Activated CD4-positive, alpha-beta memory T cell treated with anti-CD3 and anti-CD28 coated beads for 36 hours (primary cell): ENCODE measurements around the gene RHOU. TPM values are rescaled to one million over a fixed set of nuclear protein-coding genes. Genes with fewer than 3 reads are reported as not detected.
"Not testable (repeated sequence)": the region's sequence is repeated elsewhere in the genome, so short reads cannot be mapped to it uniquely, and the experiment has no call there.

ENCODE experiments used
- CTCF ChIA-PET: fragments of 350-600 bp; sonication (Branson Sonifier 250); formaldehyde crosslinking; loops from one replicate; lab custom pipeline; 2021; ENCODE audit warnings: antibody characterized with exemption, inconsistent platforms; lab: Charles Lee
- POLR2A ChIA-PET: fragments of 350-600 bp; sonication (Branson Sonifier 250); formaldehyde crosslinking; loops from one replicate; lab custom pipeline; 2021; ENCODE audit warnings: antibody characterized with exemption; lab: Charles Lee
- DNase-seq: peaks from one replicate; pipeline ENCODE4 v3.0.0-alpha.2; 2020
- H3K27ac Mint-ChIP-seq: one replicate; pipeline ENCODE4 v1.8.0; 2021; ENCODE audit warnings: mixed read lengths
- H3K27me3 Mint-ChIP-seq: one replicate; pipeline ENCODE4 v1.8.0; 2021; ENCODE audit warnings: mixed read lengths
- H3K36me3 Mint-ChIP-seq: one replicate; pipeline ENCODE4 v1.8.0; 2021; ENCODE audit warnings: mixed read lengths
- H3K4me1 Mint-ChIP-seq: one replicate; pipeline ENCODE4 v1.8.0; 2021; ENCODE audit warnings: low read depth, mixed read lengths
- H3K4me3 Mint-ChIP-seq: one replicate; pipeline ENCODE4 v1.8.0; 2021; ENCODE audit warnings: mild to moderate bottlenecking, mixed read lengths
- H3K9me3 Mint-ChIP-seq: one replicate; pipeline ENCODE4 v1.8.0; 2021; ENCODE audit warnings: mixed read lengths
- intact Hi-C: fragments of 100-400 bp; cut with micrococcal nuclease; formaldehyde crosslinking; loops from one replicate; pipeline ENCODE4 v1.15.1; 2023
- total RNA-seq, 2 experiments: library from RNA; stranded (reverse); gene quantifications; one replicate each; pipeline ENCODE4 v1.2.3, GENCODE V29; 2021

RHOU gene
- under 1 TPM; 0.57 to 0.68 TPM for total RNA-seq

GRCh38 chr1:228734881-228735801, at the start of gene RHOU:
TSS of gene RHOU (plus strand) at chr1:228735479. CDS start at chr1:228735743, 264 bp downstream.
- DNase-seq: peak; percentile 74
- no peaks in the 10 kb centered on the region for H3K9me3 Mint-ChIP-seq
- H3K27ac Mint-ChIP-seq: no peak within 1 kb of the TSS
- CTCF ChIA-PET: interaction anchor here (0.6 to 4.6 kb wide), 18 partner anchors 8 to 912 kb away, joined by 3 to 67 read pairs (median 4); no protein-coding TSS in a partner anchor
- intact Hi-C loops: loop anchor here (1.0 to 10.0 kb wide), 3 partner anchors 59 to 190 kb away; no protein-coding TSS in a partner anchor
- H3K4me1 Mint-ChIP-seq: peaks cover 20% of the 10 kb centered on the region
- H3K27me3 Mint-ChIP-seq: peaks cover 9% of the 10 kb centered on the region
- H3K36me3 Mint-ChIP-seq: no peaks in the 10 kb centered on the region
- POLR2A ChIA-PET: interaction anchor here (1.5 kb wide), 1 partner anchor 492 kb away, joined by 4 read pairs; no protein-coding TSS in a partner anchor
- H3K4me3 Mint-ChIP-seq: peak within 1 kb of the TSS; percentile 77

DNA sequence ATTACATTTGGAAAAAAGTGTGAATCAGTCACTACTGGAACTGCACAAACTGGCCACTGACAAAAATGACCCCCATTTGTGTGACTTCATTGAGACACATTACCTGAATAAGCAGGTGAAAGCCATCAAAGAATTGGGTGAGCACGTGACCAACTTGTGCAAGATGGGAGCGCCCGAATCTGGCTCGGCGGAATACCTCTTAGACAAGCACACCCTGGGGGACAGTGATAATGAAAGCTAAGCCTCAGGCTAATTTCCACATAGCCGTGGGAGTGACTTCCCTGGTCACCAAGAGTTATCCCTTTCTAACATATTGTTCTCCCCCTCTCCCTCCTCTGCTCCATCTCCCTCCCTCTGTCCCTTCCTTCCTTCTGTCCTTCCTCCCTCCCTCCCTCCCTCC, 47.7 kb upstream of the RHOU start:
- no peak for DNase-seq
- Mint-ChIP-seq H3K4me1 (no peaks in the 10 kb centered on the region), H3K4me3 (no peak overlapping the region), H3K36me3 (no peaks in the 10 kb centered on the region), H3K9me3 (no peaks in the 10 kb centered on the region), H3K27ac (no peak overlapping the region), H3K27me3 (peaks cover 9% of the 10 kb centered on the region)
- ChIA-PET POLR2A (no interaction called here), CTCF (interaction anchor here (1.6 kb wide), 1 partner anchor 539 kb away, joined by 5 read pairs; no protein-coding TSS in a partner anchor)
- intact Hi-C loops: no loop called here

DNA sequence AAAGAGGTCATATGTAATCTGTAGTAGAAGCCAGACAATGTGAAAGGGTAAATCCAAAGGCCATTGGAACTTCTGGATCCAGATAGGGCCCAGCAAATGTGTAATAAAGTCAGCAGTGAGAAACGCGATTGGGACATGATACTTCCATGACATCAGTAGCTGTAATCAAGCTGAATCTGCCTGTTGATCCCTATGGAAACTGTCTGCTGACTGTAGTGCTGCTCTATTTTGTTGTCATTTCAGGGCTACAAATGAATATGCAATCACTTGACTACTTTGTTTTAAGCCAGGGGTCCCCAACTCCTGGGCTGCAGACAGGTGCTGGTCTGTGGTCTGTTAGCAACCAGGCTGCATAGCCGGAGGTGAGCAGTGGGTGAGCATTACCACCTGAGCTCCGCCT, 46.0 kb upstream of the RHOU start:
- no peaks in the 10 kb centered on the region for H3K9me3 Mint-ChIP-seq
- no peak overlapping the region for H3K27ac Mint-ChIP-seq
- ChIA-PET POLR2A (no interaction called here), CTCF (interaction anchor here (1.0 to 1.6 kb wide), 3 partner anchors 25 to 539 kb away, joined by 3 to 6 read pairs (median 4); no protein-coding TSS in a partner anchor)
- H3K4me1 Mint-ChIP-seq: no peaks in the 10 kb centered on the region
- intact Hi-C loops: no loop called here
- no peaks in the 10 kb centered on the region for H3K36me3 Mint-ChIP-seq
- no peak for DNase-seq
- no peak overlapping the region for H3K4me3 Mint-ChIP-seq
- H3K27me3 Mint-ChIP-seq: peaks cover 5% of the 10 kb centered on the region

DNA sequence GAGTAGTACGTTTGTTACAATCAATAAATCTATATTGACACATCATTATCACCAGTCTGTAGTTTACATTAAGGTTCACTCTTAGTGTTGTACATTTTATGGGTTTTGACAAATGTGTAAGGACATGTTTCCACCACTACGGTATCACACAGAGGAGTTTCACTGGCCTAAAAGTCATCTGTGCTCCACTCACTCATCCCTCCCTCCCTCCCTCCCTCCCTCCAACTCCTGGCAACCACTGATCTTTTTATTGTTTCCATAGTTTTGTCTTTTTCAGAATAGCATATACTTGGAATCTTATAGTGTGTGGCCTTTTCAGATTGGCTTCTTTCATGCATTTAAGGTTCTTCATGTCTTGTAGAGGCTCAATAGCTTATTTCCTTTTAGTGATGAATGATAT, 44.1 kb upstream of the RHOU start:
- DNase-seq: no peak
- POLR2A ChIA-PET: no interaction called here
- no peak overlapping the region for H3K27ac Mint-ChIP-seq

DNA sequence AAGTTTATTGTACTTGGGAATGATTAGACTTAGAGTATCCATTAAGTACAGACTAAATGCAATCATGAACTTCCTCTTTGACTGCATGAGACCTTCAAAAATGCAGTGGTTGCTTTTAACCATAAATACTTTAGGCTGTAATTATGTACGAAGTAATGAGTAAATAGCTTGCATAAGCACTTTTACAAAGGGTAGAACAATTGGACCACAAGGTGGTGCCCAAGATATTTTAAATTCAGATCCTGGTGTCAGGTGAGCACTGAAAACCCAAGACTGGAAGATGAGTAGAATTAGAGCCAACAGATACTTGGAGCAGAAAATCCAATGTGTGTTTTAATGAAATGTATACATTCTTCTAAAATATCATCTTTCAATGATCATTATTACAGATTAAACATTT, 43.4 kb upstream of the RHOU start:
- Mint-ChIP-seq H3K36me3 (no peaks in the 10 kb centered on the region), H3K4me1 (peaks cover 10% of the 10 kb centered on the region), H3K4me3 (no peak overlapping the region), H3K27me3 (peaks cover 5% of the 10 kb centered on the region), H3K9me3 (no peaks in the 10 kb centered on the region), H3K27ac (no peak overlapping the region)
- ChIA-PET POLR2A (no interaction called here), CTCF (interaction anchor here (0.7 to 1.7 kb wide), 3 partner anchors 292 to 536 kb away, joined by 3 to 15 read pairs (median 3); no protein-coding TSS in a partner anchor)
- intact Hi-C loops: loop anchor here (10.0 kb wide), 1 partner anchor 533 kb away; no protein-coding TSS in a partner anchor
- no peak for DNase-seq

More for the DNA sequence above, 44.1 kb upstream of the RHOU start:
- intact Hi-C loops: loop anchor here (10.0 kb wide), 1 partner anchor 534 kb away; no protein-coding TSS in a partner anchor
- Mint-ChIP-seq H3K36me3 (no peaks in the 10 kb centered on the region), H3K9me3 (no peaks in the 10 kb centered on the region), H3K4me1 (peaks cover 10% of the 10 kb centered on the region), H3K4me3 (no peak overlapping the region), H3K27me3 (peaks cover 5% of the 10 kb centered on the region)
- CTCF ChIA-PET: interaction anchor here (0.6 to 1.7 kb wide), 4 partner anchors 13 to 536 kb away, joined by 3 to 15 read pairs (median 3); no protein-coding TSS in a partner anchor

GRCh38 chr1:228694447-228694846, 40.8 kb upstream of the RHOU start:
- POLR2A ChIA-PET, DNase-seq: not testable (repeated sequence)
- CTCF ChIA-PET: interaction anchor here (0.8 to 1.9 kb wide), 6 partner anchors 8 to 560 kb away, joined by 3 to 5 read pairs (median 4); no protein-coding TSS in a partner anchor

GRCh38 chr1:228695015-228695955, 40.0 kb upstream of the RHOU start:
- H3K36me3 Mint-ChIP-seq: no peaks in the 10 kb centered on the region
- ChIA-PET POLR2A (no interaction called here), CTCF (interaction anchor here (0.8 to 1.6 kb wide), 2 partner anchors 100 to 533 kb away, joined by 3 to 4 read pairs; no protein-coding TSS in a partner anchor)
- H3K27me3 Mint-ChIP-seq: no peaks in the 10 kb centered on the region
- intact Hi-C loops: loop anchor here (10.0 kb wide), 1 partner anchor 530 kb away; no protein-coding TSS in a partner anchor
- H3K27ac Mint-ChIP-seq: no peak overlapping the region
- DNase-seq: peak; percentile 31
- H3K9me3 Mint-ChIP-seq: no peaks in the 10 kb centered on the region
- no peak overlapping the region for H3K4me3 Mint-ChIP-seq
- H3K4me1 Mint-ChIP-seq: peaks cover 10% of the 10 kb centered on the region

More at GRCh38 chr1:228694447-228694846, 40.8 kb upstream of the RHOU start:
- not testable (repeated sequence) for H3K27me3 Mint-ChIP-seq, H3K27ac Mint-ChIP-seq, H3K4me1 Mint-ChIP-seq, H3K9me3 Mint-ChIP-seq, H3K4me3 Mint-ChIP-seq, H3K36me3 Mint-ChIP-seq
- intact Hi-C loops: loop anchor here (10.0 kb wide), 1 partner anchor 530 kb away; no protein-coding TSS in a partner anchor

- POLR2A ChIA-PET: interaction anchor here (1.4 kb wide), 1 partner anchor 97 kb away, joined by 5 read pairs; no protein-coding TSS in a partner anchor
- no peaks in the 10 kb centered on the region for H3K36me3 Mint-ChIP-seq
- intact Hi-C loops: loop anchor here (10.0 kb wide), 1 partner anchor 527 kb away; no protein-coding TSS in a partner anchor
- peaks cover 4% of the 10 kb centered on the region for H3K9me3 Mint-ChIP-seq
- H3K4me1 Mint-ChIP-seq: peaks cover 10% of the 10 kb centered on the region
- H3K27ac Mint-ChIP-seq: no peak overlapping the region
- no peak overlapping the region for H3K4me3 Mint-ChIP-seq
- no peaks in the 10 kb centered on the region for H3K27me3 Mint-ChIP-seq
- CTCF ChIA-PET: interaction anchor here (1.0 kb wide), 1 partner anchor 37 kb away, joined by 3 read pairs; no protein-coding TSS in a partner anchor
- peak; percentile 10 for DNase-seq
Measured at GRCh38 chr1:228697207-228698016, 37.9 kb upstream of the RHOU start.

- H3K27ac Mint-ChIP-seq: no peak overlapping the region
Measured at GRCh38 chr1:228698017-228698329, 37.3 kb upstream of the RHOU start.

GRCh38 chr1:228702433-228702832, 32.8 kb upstream of the RHOU start:
- Mint-ChIP-seq H3K27ac (no peak overlapping the region), H3K36me3 (peaks cover 2% of the 10 kb centered on the region), H3K4me3 (no peak overlapping the region), H3K4me1 (no peaks in the 10 kb centered on the region), H3K9me3 (peaks cover 8% of the 10 kb centered on the region), H3K27me3 (no peaks in the 10 kb centered on the region)
- intact Hi-C loops: no loop called here
- no peak for DNase-seq
- ChIA-PET POLR2A (no interaction called here), CTCF (interaction anchor here (1.0 to 1.3 kb wide), 2 partner anchors 9 to 525 kb away, joined by 4 to 5 read pairs; no protein-coding TSS in a partner anchor)

More at GRCh38 chr1:228698017-228698329, 37.3 kb upstream of the RHOU start:
- Mint-ChIP-seq H3K9me3 (peaks cover 8% of the 10 kb centered on the region), H3K27me3 (no peaks in the 10 kb centered on the region), H3K4me1 (peaks cover 10% of the 10 kb centered on the region), H3K4me3 (no peak overlapping the region), H3K36me3 (peaks cover 2% of the 10 kb centered on the region)
- CTCF ChIA-PET: interaction anchor here (1.0 kb wide), 1 partner anchor 37 kb away, joined by 3 read pairs; no protein-coding TSS in a partner anchor
- no peak for DNase-seq
- intact Hi-C loops: loop anchor here (10.0 kb wide), 1 partner anchor 527 kb away; no protein-coding TSS in a partner anchor
- POLR2A ChIA-PET: interaction anchor here (1.4 kb wide), 1 partner anchor 97 kb away, joined by 5 read pairs; no protein-coding TSS in a partner anchor
